HG03565 (cell line): ENCODE results near the gene KRTAP27-1.

ENCODE experiments used
- ATAC-seq: cut with Tn5 transposase; IDR thresholded peaks from one replicate; pipeline ENCODE4 v1.9.1; 2021; ENCODE audit warnings: mild to moderate bottlenecking, moderate library complexity; ENCODE audit not compliant: unreplicated experiment

Gene KRTAP27-1

GRCh38 chr21:30337276-30337744, at the start of gene KRTAP27-1:
TSS of gene KRTAP27-1 (minus strand) at chr21:30337694. CDS start at chr21:30337668, 26 bp downstream.
- ATAC-seq, result no peak

- ATAC-seq, result no peak
These were observed 44.7 kb upstream of the KRTAP27-1 start for GRCh38 chr21:30382201-30382600.

- ATAC-seq, result no peak
These were observed 34.8 kb upstream of the KRTAP27-1 start, which contains the start of gene KRTAP13-2 for GRCh38 chr21:30372139-30372770. TSS of gene KRTAP13-2 (minus strand) at chr21:30372271. CDS start at chr21:30372213, 58 bp downstream.

GRCh38 chr21:30355906-30356305, 18.4 kb upstream of the KRTAP27-1 start:
- ATAC-seq, result no peak

- no peak for ATAC-seq
These were observed 17.0 kb upstream of the KRTAP27-1 start for GRCh38 chr21:30354308-30355005.

GRCh38 chr21:30351534-30351933, 14.0 kb upstream of the KRTAP27-1 start:
- no peak for ATAC-seq

- ATAC-seq, result no peak
These were observed 12.1 kb upstream of the KRTAP27-1 start for GRCh38 chr21:30349572-30349971.

GRCh38 chr21:30348506-30348905, 11.0 kb upstream of the KRTAP27-1 start, which contains the start of gene KRTAP23-1:
TSS of gene KRTAP23-1 (minus strand) at chr21:30348606. CDS start at chr21:30348606, 0 bp downstream.
- ATAC-seq, result no peak

GRCh38 chr21:30345014-30345413, 7.5 kb upstream of the KRTAP27-1 start:
- no peak for ATAC-seq

GRCh38 chr21:30340714-30341573, 3.5 kb upstream of the KRTAP27-1 start:
- no peak for ATAC-seq

GRCh38 chr21:30338717-30339116, 1.2 kb upstream of the KRTAP27-1 start:
- no peak for ATAC-seq

- ATAC-seq, result no peak
These were observed 278 bp upstream of the KRTAP27-1 start for GRCh38 chr21:30337772-30338171.

- ATAC-seq, result no peak
These were observed 898 bp downstream of the KRTAP27-1 start for GRCh38 chr21:30336596-30336995.

- ATAC-seq, result no peak
These were observed 3.8 kb downstream of the KRTAP27-1 start for GRCh38 chr21:30333736-30334135.

GRCh38 chr21:30332681-30333080, 4.8 kb downstream of the KRTAP27-1 start:
- ATAC-seq, result no peak

GRCh38 chr21:30329203-30329875, 8.2 kb downstream of the KRTAP27-1 start:
- ATAC-seq, result no peak

- no peak for ATAC-seq
These were observed 11.1 kb downstream of the KRTAP27-1 start for GRCh38 chr21:30326390-30326789.

- ATAC-seq, result no peak
These were observed 17.3 kb downstream of the KRTAP27-1 start, which contains the start of gene KRTAP26-1 for GRCh38 chr21:30320215-30320614. TSS of gene KRTAP26-1 (minus strand) at chr21:30320315. CDS start at chr21:30320035, 280 bp downstream.

- no peak for ATAC-seq
These were observed 21.8 kb downstream of the KRTAP27-1 start for GRCh38 chr21:30315701-30316100.

GRCh38 chr21:30306884-30307283, 30.6 kb downstream of the KRTAP27-1 start:
- ATAC-seq, result no peak
